T-helper 17 cell (primary cell): ENCODE results near the gene KCNE4. TPM values are rescaled to one million over a fixed set of nuclear protein-coding genes. Genes with fewer than 3 reads are reported as not detected.
"Not testable (repeated sequence)": the region's sequence is repeated elsewhere in the genome, so short reads cannot be mapped to it uniquely, and the experiment has no call there.

ENCODE experiments used
- ATAC-seq: fragments of 150-1000 bp; cut with Tn5 transposase; 2 replicates; pipeline ENCODE4 v1.10.0; 2021; ENCODE audit warnings: mild to moderate bottlenecking, moderate library complexity
- DNase-seq, 3 donors: peaks; one replicate each; pipeline versions ENCODE4 v3.0.0 to v3.0.0-alpha.2; 2020 to 2021
- H3K9me3 ChIP-seq: one replicate; pipeline ENCODE4 v1.7.0; 2013; ENCODE audit warnings: low read length, mild to moderate bottlenecking; ENCODE audit not compliant: control insufficient read depth, poor library complexity, severe bottlenecking
- H3K27ac Mint-ChIP-seq: one replicate; pipeline ENCODE4 v1.8.0; 2022; ENCODE audit warnings: mild to moderate bottlenecking, moderate library complexity, mixed read lengths
- H3K27me3 Mint-ChIP-seq: one replicate; pipeline ENCODE4 v1.8.0; 2022; ENCODE audit warnings: mixed read lengths
- H3K36me3 Mint-ChIP-seq: one replicate; pipeline ENCODE4 v1.8.0; 2022; ENCODE audit warnings: low read depth, mixed read lengths
- H3K4me1 Mint-ChIP-seq: one replicate; pipeline ENCODE4 v1.8.0; 2022; ENCODE audit warnings: mild to moderate bottlenecking, mixed read lengths
- H3K4me3 Mint-ChIP-seq: one replicate; pipeline ENCODE4 v1.8.0; 2022; ENCODE audit warnings: mild to moderate bottlenecking, moderate library complexity, mixed read lengths
- total RNA-seq, 4 donors: library from RNA in 2 of 4; stranded (reverse) in 2 of 4; gene quantifications; one replicate each; pipeline ENCODE4 v1.2.3 and lab custom pipeline; 2022 to 2026

KCNE4 gene
- total RNA-seq, 2 donors from 2014 or later, result not detected

DNA sequence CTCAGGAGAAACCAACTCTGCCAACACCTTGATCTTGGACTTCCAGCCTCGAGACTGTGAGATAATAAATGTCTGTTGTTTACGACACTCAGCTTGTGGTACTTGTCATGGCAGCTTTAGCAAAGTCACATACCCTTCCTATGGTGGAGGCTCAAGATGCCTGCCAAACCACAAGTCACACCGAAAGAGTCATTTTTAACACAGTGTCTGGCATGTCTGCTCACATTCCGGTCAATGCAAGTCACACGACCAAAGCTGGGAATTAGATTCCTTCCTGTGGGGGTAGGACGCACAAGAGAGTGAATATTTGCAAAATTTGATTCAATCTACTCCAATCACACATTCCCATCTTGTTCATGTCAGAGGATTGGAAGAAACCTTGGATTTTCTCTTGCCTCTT lies 24.6 kb downstream of the KCNE4 start:
- H3K4me3 Mint-ChIP-seq, result no peak overlapping the region
- H3K9me3 ChIP-seq, result no peaks in the 10 kb centered on the region
- DNase-seq (no peak), ATAC-seq (no peak)
- H3K36me3 Mint-ChIP-seq, result no peaks in the 10 kb centered on the region
- H3K27me3 Mint-ChIP-seq, result peaks cover 5% of the 10 kb centered on the region
- no peak overlapping the region for H3K27ac Mint-ChIP-seq
- H3K4me1 Mint-ChIP-seq, result no peaks in the 10 kb centered on the region

DNA sequence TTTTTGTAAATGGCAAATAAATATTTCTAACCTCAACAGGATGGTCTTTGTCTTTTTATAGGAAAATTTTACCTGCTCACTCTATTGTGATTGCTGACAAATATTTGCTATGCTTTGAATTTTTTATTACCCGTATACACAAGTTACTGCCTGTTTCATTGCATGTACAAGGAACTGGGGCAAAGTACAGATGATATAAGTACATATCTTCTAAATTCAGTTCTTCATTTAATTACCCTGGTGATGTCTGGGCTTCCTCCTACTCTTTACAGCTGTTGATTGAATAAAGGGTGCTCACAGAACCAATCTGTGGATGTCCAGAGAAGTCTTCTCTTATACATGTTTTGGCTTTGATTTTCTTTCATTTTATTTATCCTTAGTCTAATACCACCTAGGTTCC lies 26.5 kb downstream of the KCNE4 start:
- no peak for ATAC-seq
- no peak overlapping the region for H3K4me3 Mint-ChIP-seq
- no peaks in the 10 kb centered on the region for H3K9me3 ChIP-seq
- H3K4me1 Mint-ChIP-seq, result no peaks in the 10 kb centered on the region
- no peak for DNase-seq
- no peak overlapping the region for H3K27ac Mint-ChIP-seq
- no peaks in the 10 kb centered on the region for H3K36me3 Mint-ChIP-seq
- no peaks in the 10 kb centered on the region for H3K27me3 Mint-ChIP-seq

DNA sequence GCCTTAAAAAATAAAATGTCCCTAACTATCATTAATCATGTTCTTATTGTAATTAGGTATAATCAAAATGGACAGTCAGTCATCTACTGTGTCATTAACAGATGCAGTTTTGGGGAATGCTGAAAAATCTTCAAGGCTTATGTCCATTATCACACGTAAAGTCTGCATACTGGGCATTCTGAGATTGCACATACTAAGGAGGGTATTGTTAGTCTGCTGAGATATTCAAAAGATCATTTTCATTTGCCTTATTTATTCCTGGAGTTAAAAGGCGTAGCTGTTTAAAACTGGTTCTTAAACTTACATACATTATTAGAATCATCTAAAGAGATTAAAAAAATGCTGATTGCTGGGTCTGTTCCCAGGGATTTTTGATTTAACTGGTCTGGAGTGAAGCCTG lies 27.4 kb downstream of the KCNE4 start:
- Mint-ChIP-seq H3K27ac (no peak overlapping the region), H3K27me3 (no peaks in the 10 kb centered on the region), H3K36me3 (no peaks in the 10 kb centered on the region), H3K4me1 (no peaks in the 10 kb centered on the region), H3K4me3 (no peak overlapping the region)
- no peaks in the 10 kb centered on the region for H3K9me3 ChIP-seq
- DNase-seq (no peak), ATAC-seq (no peak)

DNA sequence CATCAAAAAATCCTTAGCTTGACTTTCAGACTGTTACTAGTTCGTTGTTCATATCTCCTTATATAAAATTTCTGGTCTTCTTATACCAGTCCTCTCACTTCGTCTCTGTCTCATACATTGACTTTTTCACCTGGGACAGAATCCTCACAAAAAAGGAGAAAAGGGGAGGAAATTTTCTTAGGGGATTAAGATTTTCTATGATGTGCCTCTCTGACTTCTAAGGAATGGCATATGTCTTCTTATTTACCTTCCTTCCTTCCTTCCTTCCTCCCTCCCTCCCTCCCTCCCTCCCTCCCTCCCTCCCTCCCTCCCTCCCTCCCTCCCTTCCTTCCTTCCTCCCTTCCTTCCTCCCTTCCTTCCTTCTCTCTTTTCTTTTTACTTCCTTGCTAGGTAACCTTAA lies 27.9 kb downstream of the KCNE4 start:
- H3K4me3 Mint-ChIP-seq, result no peak overlapping the region
- no peaks in the 10 kb centered on the region for H3K4me1 Mint-ChIP-seq
- no peak for DNase-seq
- no peaks in the 10 kb centered on the region for H3K9me3 ChIP-seq
- H3K36me3 Mint-ChIP-seq, result no peaks in the 10 kb centered on the region
- H3K27me3 Mint-ChIP-seq, result no peaks in the 10 kb centered on the region
- no peak for ATAC-seq
- no peak overlapping the region for H3K27ac Mint-ChIP-seq

DNA sequence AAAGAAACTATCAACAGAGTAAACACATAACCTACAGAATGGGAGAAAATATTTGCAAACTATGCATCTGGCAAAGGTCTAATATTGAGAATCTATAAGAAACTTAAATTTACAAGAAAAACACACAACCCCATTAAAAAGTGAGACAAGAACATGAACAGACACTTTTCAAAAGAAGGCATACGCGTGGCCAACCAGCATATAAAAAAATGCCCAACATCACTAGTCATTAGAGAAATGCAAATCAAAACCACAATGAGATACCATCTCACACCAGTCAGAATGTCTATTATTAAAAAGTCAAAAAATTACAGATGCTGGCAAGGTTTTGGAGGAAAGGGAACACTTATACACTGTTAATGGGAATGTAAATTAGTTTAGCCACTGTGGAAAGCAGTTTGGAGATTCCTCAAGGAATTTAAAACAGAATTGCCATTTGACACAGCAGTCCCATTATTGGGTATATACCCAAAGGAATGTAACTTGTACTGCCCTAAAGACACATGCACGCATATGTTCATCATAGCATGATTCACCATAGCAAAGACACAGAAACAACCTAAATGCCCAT lies 28.9 kb downstream of the KCNE4 start:
- H3K27me3 Mint-ChIP-seq, H3K9me3 ChIP-seq, H3K27ac Mint-ChIP-seq, DNase-seq, ATAC-seq, H3K4me1 Mint-ChIP-seq, H3K4me3 Mint-ChIP-seq, H3K36me3 Mint-ChIP-seq: not testable (repeated sequence)

DNA sequence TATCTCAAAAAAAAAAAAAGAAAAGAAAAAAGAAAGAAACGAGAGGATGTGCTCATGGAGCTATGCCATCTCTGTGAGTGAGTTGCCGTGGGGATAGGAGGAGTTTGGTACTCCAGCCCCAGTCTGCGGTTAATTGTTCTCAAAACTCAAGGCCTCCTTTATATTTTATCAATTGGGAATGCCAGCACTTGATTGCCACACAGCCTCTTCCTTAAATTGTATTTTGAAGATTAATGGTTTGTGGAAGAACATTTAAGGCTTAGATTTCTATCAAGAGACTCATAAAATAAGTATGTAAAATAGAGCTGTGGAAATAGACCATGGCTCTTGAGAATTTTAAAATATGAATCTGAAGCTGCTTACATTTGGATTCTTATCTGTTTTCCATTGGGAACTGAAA lies 29.8 kb downstream of the KCNE4 start:
- H3K36me3 Mint-ChIP-seq, result no peaks in the 10 kb centered on the region
- no peaks in the 10 kb centered on the region for H3K9me3 ChIP-seq
- no peak overlapping the region for H3K4me3 Mint-ChIP-seq
- peaks cover 5% of the 10 kb centered on the region for H3K27me3 Mint-ChIP-seq
- DNase-seq (no peak), ATAC-seq (no peak)
- H3K4me1 Mint-ChIP-seq, result no peaks in the 10 kb centered on the region
- H3K27ac Mint-ChIP-seq, result no peak overlapping the region

DNA sequence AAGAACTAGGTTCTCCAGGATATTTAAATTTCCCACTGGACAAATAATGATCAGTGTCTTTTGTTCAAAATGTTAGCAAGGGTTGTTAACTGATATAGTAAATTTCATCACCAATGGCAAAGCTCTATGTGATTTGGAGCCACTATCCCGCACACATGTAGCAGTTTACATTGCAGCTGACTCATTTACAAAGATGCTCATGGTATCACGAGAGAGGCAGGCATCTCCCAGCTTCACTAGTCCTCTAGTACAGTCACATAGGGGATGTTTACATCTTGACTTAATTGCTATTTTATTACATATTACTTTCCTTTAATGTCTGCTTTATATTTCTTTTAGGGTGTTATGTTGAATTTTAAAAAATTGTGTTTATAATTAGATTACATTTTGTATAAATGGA lies 30.7 kb downstream of the KCNE4 start:
- no peak overlapping the region for H3K27ac Mint-ChIP-seq
- no peak overlapping the region for H3K4me3 Mint-ChIP-seq
- ATAC-seq (no peak), DNase-seq (no peak)
- H3K4me1 Mint-ChIP-seq, result no peaks in the 10 kb centered on the region
- H3K27me3 Mint-ChIP-seq, result peaks cover 12% of the 10 kb centered on the region
- no peaks in the 10 kb centered on the region for H3K36me3 Mint-ChIP-seq
- no peaks in the 10 kb centered on the region for H3K9me3 ChIP-seq

DNA sequence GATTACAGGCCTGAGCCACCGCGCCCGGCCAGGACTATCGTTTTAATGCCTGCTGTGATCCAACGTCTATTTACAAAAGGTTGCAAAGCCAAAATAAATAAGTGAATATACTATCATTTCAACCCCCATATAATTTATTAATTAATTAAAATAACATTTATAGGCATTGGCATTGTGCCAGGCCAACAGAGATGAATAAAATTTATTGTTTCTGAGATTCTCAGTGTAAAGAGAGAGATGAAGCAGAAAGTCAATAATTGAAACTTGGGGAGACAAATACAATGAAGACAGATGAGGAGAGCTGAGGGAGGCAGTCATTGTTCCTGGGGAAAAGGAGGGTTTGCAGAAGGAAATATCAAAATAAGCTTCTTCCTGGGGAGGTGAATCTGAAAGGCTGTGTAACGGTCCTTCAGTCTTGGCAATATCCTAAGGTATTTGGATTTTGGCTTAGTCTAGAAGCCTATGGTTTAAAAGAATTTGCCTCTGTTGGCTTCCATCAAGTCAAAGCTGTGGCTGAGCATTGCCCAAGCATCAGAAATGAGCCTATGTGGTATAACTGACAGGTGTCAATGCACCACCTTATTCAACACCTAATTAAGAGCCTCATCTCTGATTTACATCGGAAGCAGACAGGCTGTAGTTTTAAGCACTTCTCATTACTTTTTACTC lies 31.5 kb downstream of the KCNE4 start:
- H3K27me3 Mint-ChIP-seq, result peaks cover 12% of the 10 kb centered on the region
- no peak overlapping the region for H3K4me3 Mint-ChIP-seq
- H3K36me3 Mint-ChIP-seq, result no peaks in the 10 kb centered on the region
- no peaks in the 10 kb centered on the region for H3K9me3 ChIP-seq
- DNase-seq (no peak), ATAC-seq (no peak)
- H3K27ac Mint-ChIP-seq, result no peak overlapping the region
- H3K4me1 Mint-ChIP-seq, result no peaks in the 10 kb centered on the region

DNA sequence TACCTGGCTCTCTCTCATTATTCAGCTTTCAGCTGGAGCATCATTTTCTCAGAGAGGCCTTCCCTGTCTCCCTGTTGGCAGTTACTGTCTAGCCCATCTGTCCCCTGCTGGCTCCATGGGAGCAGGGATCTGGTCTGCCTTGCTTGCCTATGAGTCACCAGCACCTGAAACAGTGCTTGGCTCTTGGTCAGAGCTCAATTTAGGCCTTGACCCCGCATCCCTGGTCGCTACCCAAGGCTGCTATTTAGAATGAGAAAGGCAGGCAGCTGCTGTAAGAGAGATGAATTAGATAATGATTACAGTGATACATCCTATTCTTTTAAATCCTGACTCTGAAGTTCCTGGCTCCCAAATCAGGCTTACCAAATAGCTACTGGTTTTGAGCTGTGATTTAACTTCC lies 32.9 kb downstream of the KCNE4 start:
- no peak for ATAC-seq
- Mint-ChIP-seq H3K4me3 (no peak overlapping the region), H3K4me1 (no peaks in the 10 kb centered on the region), H3K27me3 (peaks cover 12% of the 10 kb centered on the region), H3K27ac (no peak overlapping the region), H3K36me3 (no peaks in the 10 kb centered on the region)
- DNase-seq, result no peak
- no peaks in the 10 kb centered on the region for H3K9me3 ChIP-seq

DNA sequence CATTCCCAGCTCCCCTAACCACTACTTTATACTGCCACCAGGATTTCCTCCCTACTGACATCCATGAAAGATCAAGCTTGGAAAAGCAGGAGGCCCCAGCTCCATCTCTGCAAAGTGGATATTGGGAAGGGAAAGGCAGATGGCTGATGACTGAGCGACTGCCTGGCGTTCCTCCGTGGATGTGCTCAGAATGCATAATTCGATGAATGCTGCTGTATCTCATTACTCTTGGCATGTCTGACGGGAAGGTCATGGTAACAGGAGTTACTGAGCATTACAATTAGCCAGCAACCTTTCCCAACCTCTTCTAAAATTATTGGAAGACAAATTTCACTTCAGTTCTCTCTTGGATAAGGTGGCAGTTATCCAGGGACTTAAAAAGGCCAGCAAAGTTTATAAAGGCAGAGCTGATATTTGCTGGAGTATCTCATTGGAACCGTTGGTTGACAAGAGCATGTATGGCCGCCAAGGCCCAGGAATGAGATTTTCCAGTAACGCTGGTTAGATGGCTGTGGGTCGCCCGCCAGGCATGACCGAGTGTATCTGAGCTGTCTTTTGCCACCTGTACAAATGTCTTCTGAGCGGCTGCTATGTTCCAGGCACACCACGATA lies 34.5 kb downstream of the KCNE4 start:
- H3K9me3 ChIP-seq, result no peaks in the 10 kb centered on the region
- peaks cover 12% of the 10 kb centered on the region for H3K27me3 Mint-ChIP-seq
- no peak overlapping the region for H3K4me3 Mint-ChIP-seq
- ATAC-seq, result no peak
- H3K27ac Mint-ChIP-seq, result no peak overlapping the region
- no peak for DNase-seq
- no peaks in the 10 kb centered on the region for H3K36me3 Mint-ChIP-seq
- H3K4me1 Mint-ChIP-seq, result no peaks in the 10 kb centered on the region

DNA sequence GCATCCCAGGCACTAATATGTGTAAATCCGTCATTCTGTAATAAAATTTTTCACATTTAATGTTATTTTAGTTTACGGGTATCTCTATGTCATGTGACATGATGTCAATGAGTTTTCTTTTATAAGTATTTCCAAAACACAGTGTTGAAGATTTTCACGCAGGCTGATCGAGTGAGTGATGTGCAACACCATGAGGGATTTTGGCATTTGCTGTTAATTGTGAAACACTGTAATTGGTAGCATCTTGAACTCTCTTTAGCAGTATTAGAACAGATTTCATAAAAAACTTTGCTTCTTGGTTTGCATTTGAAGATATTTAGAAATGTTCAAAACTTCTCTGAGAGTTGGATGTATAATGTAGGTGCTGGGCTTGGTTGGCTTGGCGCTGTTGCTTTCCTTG lies 35.5 kb downstream of the KCNE4 start:
- no peak for ATAC-seq
- Mint-ChIP-seq H3K4me1 (no peaks in the 10 kb centered on the region), H3K27me3 (peaks cover 12% of the 10 kb centered on the region), H3K36me3 (no peaks in the 10 kb centered on the region), H3K27ac (no peak overlapping the region), H3K4me3 (no peak overlapping the region)
- H3K9me3 ChIP-seq, result no peaks in the 10 kb centered on the region
- DNase-seq, result no peak

DNA sequence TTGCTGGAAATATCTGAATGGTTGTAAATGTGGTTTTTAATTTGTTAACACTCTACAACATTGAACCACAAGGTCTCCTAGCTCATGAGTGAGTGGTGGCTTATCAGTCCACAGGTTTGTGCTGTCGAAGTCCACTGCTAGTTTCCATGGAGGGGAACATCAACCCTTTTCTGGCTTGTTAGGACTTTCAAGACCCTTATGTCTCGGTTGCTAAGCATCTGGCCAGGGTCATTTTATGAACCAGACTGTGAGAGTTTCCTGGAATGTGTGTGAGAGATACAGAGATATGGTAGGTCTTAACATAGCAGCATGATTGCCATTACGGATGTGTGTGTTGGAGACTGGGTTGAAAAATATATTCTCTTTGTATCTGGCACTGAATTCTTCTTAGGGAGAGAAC lies 36.9 kb downstream of the KCNE4 start:
- Mint-ChIP-seq H3K4me1 (no peaks in the 10 kb centered on the region), H3K4me3 (no peak overlapping the region), H3K27me3 (peaks cover 12% of the 10 kb centered on the region), H3K36me3 (no peaks in the 10 kb centered on the region), H3K27ac (no peak overlapping the region)
- DNase-seq, result no peak
- no peaks in the 10 kb centered on the region for H3K9me3 ChIP-seq
- no peak for ATAC-seq

DNA sequence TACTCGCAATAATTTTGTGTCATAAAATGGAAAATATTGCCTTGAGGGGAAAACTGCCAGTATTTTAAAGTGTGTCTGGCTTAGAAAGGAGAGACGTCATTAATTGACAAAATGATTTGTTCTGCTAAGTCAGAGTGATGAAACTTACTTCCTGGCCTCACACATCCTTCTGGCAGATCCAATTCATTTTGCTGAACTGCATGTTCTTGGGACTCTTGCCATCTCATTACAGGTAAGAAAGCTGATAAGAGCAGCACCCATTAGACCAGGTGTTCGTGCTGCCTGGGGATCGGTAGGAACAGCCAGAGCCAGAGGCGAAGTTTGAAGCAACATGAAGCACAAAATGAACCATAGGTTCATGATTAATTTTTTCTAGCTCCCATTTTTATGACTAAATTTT lies 38.0 kb downstream of the KCNE4 start:
- no peak overlapping the region for H3K27ac Mint-ChIP-seq
- H3K27me3 Mint-ChIP-seq, result peaks cover 18% of the 10 kb centered on the region
- H3K4me3 Mint-ChIP-seq, result no peak overlapping the region
- H3K9me3 ChIP-seq, result no peaks in the 10 kb centered on the region
- H3K36me3 Mint-ChIP-seq, result no peaks in the 10 kb centered on the region
- ATAC-seq (no peak), DNase-seq (no peak)
- no peaks in the 10 kb centered on the region for H3K4me1 Mint-ChIP-seq
